PC-3 (cell line): ENCODE results near the gene KLF13. TPM values are rescaled to one million over a fixed set of nuclear protein-coding genes. Genes with fewer than 3 reads are reported as not detected.

ENCODE experiments used
- ATAC-seq: fragments of 200-7000 bp; cut with Tn5 transposase; 2 replicates; pipeline ENCODE4 v1.9.1; 2020; ENCODE audit warnings: mild to moderate bottlenecking, moderate library complexity
- BruUV-seq: library from RNA; stranded (reverse); fragments of 400-500 nt; replicated peaks from 2 replicates; lab custom pipeline; 2021; lab: Mats Ljungman, UMichigan
- CTCF ChIA-PET: fragments of 300-600 bp; sonication (Branson Sonifier 250); formaldehyde crosslinking; loops from one replicate; lab custom pipeline; 2022; ENCODE audit warnings: antibody characterized with exemption; lab: Charles Lee
- POLR2A ChIA-PET: fragments of 300-600 bp; sonication (Branson Sonifier 250); formaldehyde crosslinking; loops from one replicate; lab custom pipeline; 2022; ENCODE audit warnings: antibody characterized with exemption; ENCODE audit not compliant: unreplicated experiment; lab: Charles Lee
- DNase-seq: peaks from one replicate; pipeline ENCODE4 v3.0.0-alpha.2; 2015
- H2AFZ ChIP-seq: fragments of 300-600 bp; sonication (generic); 2 replicates; pipeline ENCODE4 v1.6.0; 2016; ENCODE audit warnings: antibody characterized with exemption, low read length
- H3F3A ChIP-seq: fragments of 300-600 bp; sonication (generic); one replicate; pipeline ENCODE4 v1.6.0; 2017; ENCODE audit warnings: antibody characterized with exemption, low read length, control low read depth, mild to moderate bottlenecking; ENCODE audit not compliant: unreplicated experiment
- H3K27ac ChIP-seq: fragments of 300-600 bp; sonication (generic); 2 replicates; pipeline ENCODE4 v1.5.1; 2016; ENCODE audit warnings: mild to moderate bottlenecking, low read length
- H3K27me3 ChIP-seq: fragments of 300-600 bp; sonication (generic); 2 replicates; pipeline ENCODE4 v1.6.1; 2016; ENCODE audit warnings: low read length, mixed read lengths
- H3K36me3 ChIP-seq: fragments of 300-600 bp; sonication (generic); 2 replicates; pipeline ENCODE4 v1.6.1; 2016; ENCODE audit warnings: low read depth, mixed run types, low read length, mixed read lengths
- H3K4me1 ChIP-seq: fragments of 300-600 bp; sonication (generic); 2 replicates; pipeline ENCODE4 v1.5.1; 2016; ENCODE audit warnings: low read length; ENCODE audit not compliant: insufficient read depth
- H3K4me2 ChIP-seq: fragments of 300-600 bp; sonication (generic); 2 replicates; pipeline ENCODE4 v1.6.0; 2016; ENCODE audit warnings: low read length
- H3K4me3 ChIP-seq: fragments of 300-600 bp; sonication (generic); 2 replicates; pipeline ENCODE4 v1.5.1; 2016; ENCODE audit warnings: mild to moderate bottlenecking, low read length, mixed read lengths
- H3K79me2 ChIP-seq: fragments of 300-600 bp; sonication (generic); 2 replicates; pipeline ENCODE4 v1.6.1; 2017; ENCODE audit warnings: low read length, mixed read lengths
- H3K9ac ChIP-seq: fragments of 300-600 bp; sonication (generic); 2 replicates; pipeline ENCODE4 v1.6.0; 2016; ENCODE audit warnings: mild to moderate bottlenecking, low read length
- H3K9me2 ChIP-seq: fragments of 300-600 bp; sonication (generic); replicated peaks from 2 replicates; pipeline ENCODE4 v1.6.1; 2016; ENCODE audit warnings: mixed run types, low read length, mixed read lengths
- H3K9me3 ChIP-seq: fragments of 300-600 bp; sonication (generic); 2 replicates; pipeline ENCODE4 v1.6.1; 2016; ENCODE audit warnings: low read length, mixed read lengths
- H4K20me1 ChIP-seq: fragments of 300-600 bp; sonication (generic); 2 replicates; pipeline ENCODE4 v1.6.1; 2016; ENCODE audit warnings: low read length, mixed read lengths
- EZH2 ChIP-seq: fragments of 300-600 bp; sonication (generic); IDR thresholded peaks from one replicate; pipeline ENCODE4 v1.6.1; 2017; ENCODE audit warnings: antibody characterized with exemption, mild to moderate bottlenecking, low read length; ENCODE audit not compliant: unreplicated experiment
- EZH2phosphoT487 ChIP-seq: fragments of 300-600 bp; sonication (generic); IDR thresholded peaks from 2 replicates; pipeline ENCODE4 v1.6.1; 2018; ENCODE audit warnings: mild to moderate bottlenecking, antibody characterized with exemption, low read length, borderline replicate concordance
- intact Hi-C: fragments of 100-400 bp; cut with micrococcal nuclease; formaldehyde crosslinking; loops from 2 replicates; pipeline ENCODE4 v1.9.0; 2023
- total RNA-seq: library from RNA; depleted of rRNA; stranded (reverse); fragments of >200 nt; gene quantifications from 2 replicates; pipeline ENCODE4 v1.2.3, GENCODE V29; 2014
- TF ChIP-seq, protein P1 (sequence below): fragments of 300-600 bp; sonication (generic); conservative IDR thresholded peaks from 2 replicates; pipeline ENCODE4 v1.5.1; 2017; ENCODE audit warnings: antibody characterized with exemption, low read depth, mild to moderate bottlenecking, low read length

KLF13 gene
- total RNA-seq, 1 experiment from 2014 or later: 11.4 TPM

DNA sequence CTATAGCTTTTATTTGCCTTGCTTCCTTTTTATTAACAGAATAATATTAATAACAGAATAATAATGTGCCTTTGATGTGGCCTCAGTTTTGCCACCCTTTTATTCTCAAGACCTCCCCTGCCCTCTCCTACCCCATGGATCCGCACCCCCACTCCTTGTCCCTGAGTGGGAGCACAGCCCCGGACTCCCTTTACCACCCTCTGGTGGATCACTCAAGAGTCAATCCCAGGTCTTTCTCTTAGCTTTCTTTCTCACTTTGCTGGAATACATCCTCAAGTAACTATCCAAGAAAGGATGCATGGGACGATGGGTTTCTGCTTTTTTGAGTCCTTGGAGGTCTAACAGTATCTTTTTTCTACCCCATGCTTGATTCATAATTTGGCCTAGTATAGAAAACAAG lies 63.4 kb downstream of the KLF13 start:
- ATAC-seq (no peak), DNase-seq (no peak)

DNA sequence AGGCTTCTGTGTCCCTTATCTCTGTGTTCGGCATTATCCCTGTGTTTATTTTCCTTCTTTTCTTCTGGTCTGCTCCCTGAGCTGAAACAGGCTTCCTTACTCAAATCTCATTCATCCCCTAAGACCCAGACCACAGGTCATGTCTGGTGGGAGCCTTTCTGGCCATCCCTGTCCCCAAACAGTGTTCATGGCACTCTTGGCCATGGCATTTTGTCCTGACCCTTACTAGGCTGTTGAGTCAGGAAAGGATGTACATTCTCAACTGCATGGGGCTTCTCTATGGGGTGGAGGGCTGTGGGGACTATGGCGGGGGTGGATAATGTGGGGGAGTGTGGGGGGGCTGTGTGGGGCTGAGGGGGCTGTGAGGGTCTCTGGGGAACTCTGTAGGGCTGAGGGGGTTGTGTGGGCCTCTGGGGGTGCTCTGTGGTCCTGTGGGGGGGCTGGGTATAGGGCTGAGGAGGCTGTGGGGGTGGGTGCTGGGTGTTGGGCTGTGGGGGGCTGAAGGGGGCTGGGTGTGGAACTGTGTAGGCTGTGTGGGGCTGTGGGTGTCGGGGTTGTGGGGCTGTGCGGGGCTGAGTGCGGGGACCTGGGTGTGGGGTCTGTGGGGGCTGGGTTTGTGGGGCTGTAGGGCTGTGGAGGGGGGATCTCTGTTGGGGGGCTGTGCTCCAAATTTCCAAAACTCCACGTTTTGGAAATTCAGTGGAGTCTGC lies 64.3 kb downstream of the KLF13 start:
- ChIA-PET CTCF (no interaction called here), POLR2A (no interaction called here)
- Histone ChIP-seq H3K27me3 (peaks cover 3% of the 10 kb centered on the region; the same call in 1 of the 2 replicates), H3K36me3 (no peaks in the 10 kb centered on the region), H2AFZ (no peak overlapping the region), H3K79me2 (no peaks in the 10 kb centered on the region), H3K9ac (no peak overlapping the region), H3K4me2 (no peak overlapping the region), H3F3A (no peaks in the 10 kb centered on the region), H4K20me1 (0 out of 2 replicates have a peak, but pooled peaks cover 5% of the 10 kb centered on the region), H3K4me1 (peaks cover 24% of the 10 kb centered on the region), H3K9me3 (no peaks in the 10 kb centered on the region), H3K4me3 (no peak overlapping the region), H3K27ac (no peak overlapping the region), H3K9me2 (no peaks in the 10 kb centered on the region)
- BruUV-seq: no TSS peak
- no peak for ATAC-seq
- DNase-seq: no peak
- intact Hi-C loops: no loop called here
- TF ChIP-seq, protein P1, sequence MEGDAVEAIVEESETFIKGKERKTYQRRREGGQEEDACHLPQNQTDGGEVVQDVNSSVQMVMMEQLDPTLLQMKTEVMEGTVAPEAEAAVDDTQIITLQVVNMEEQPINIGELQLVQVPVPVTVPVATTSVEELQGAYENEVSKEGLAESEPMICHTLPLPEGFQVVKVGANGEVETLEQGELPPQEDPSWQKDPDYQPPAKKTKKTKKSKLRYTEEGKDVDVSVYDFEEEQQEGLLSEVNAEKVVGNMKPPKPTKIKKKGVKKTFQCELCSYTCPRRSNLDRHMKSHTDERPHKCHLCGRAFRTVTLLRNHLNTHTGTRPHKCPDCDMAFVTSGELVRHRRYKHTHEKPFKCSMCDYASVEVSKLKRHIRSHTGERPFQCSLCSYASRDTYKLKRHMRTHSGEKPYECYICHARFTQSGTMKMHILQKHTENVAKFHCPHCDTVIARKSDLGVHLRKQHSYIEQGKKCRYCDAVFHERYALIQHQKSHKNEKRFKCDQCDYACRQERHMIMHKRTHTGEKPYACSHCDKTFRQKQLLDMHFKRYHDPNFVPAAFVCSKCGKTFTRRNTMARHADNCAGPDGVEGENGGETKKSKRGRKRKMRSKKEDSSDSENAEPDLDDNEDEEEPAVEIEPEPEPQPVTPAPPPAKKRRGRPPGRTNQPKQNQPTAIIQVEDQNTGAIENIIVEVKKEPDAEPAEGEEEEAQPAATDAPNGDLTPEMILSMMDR: no peak
- no peak for TF ChIP-seq EZH2

More for the DNA sequence above, 63.4 kb downstream of the KLF13 start:
- peaks cover 24% of the 10 kb centered on the region for H3K4me1 ChIP-seq
- no peak overlapping the region for H3K4me3 ChIP-seq
- intact Hi-C loops: no loop called here
- ChIA-PET POLR2A (no interaction called here), CTCF (no interaction called here)
- H3K9me3 ChIP-seq: no peaks in the 10 kb centered on the region
- BruUV-seq: no TSS peak
- no peak overlapping the region for H3K27ac ChIP-seq
- 0 out of 2 replicates have a peak, but pooled peaks cover 5% of the 10 kb centered on the region for H4K20me1 ChIP-seq
- no peaks in the 10 kb centered on the region for H3F3A ChIP-seq
- no peaks in the 10 kb centered on the region for H3K79me2 ChIP-seq
- no peaks in the 10 kb centered on the region for H3K9me2 ChIP-seq
- H3K4me2 ChIP-seq: no peak overlapping the region
- H3K36me3 ChIP-seq: no peaks in the 10 kb centered on the region
- no peak overlapping the region for H3K9ac ChIP-seq
- peaks cover 3% of the 10 kb centered on the region; the same call in 1 of the 2 replicates for H3K27me3 ChIP-seq
- no peak for TF ChIP-seq EZH2
- TF ChIP-seq, protein P1: no peak
- TF ChIP-seq EZH2phosphoT487: no peak
- no peak overlapping the region for H2AFZ ChIP-seq
